ENCODE data around the gene SEPHS2. TPM values are rescaled to one million over a fixed set of nuclear protein-coding genes. Genes with fewer than 3 reads are reported as not detected.
"Not testable (repeated sequence)": the region's sequence is repeated elsewhere in the genome, so short reads cannot be mapped to it uniquely, and the experiment has no call there.

Gene SEPHS2
- total RNA-seq, 1 donor from 2014 or later, result 17.4 TPM

- Histone ChIP-seq H3K4me3 (ENCODE audit: low read depth, low read length) (no peak overlapping the region), H3K27me3 (ENCODE audit: control insufficient read depth, insufficient read depth, low read length) (peaks cover 5% of the 10 kb centered on the region), H3K36me3 (ENCODE audit: control insufficient read depth, insufficient read depth, low read length) (no peaks in the 10 kb centered on the region)
- TF ChIP-seq, protein P1, sequence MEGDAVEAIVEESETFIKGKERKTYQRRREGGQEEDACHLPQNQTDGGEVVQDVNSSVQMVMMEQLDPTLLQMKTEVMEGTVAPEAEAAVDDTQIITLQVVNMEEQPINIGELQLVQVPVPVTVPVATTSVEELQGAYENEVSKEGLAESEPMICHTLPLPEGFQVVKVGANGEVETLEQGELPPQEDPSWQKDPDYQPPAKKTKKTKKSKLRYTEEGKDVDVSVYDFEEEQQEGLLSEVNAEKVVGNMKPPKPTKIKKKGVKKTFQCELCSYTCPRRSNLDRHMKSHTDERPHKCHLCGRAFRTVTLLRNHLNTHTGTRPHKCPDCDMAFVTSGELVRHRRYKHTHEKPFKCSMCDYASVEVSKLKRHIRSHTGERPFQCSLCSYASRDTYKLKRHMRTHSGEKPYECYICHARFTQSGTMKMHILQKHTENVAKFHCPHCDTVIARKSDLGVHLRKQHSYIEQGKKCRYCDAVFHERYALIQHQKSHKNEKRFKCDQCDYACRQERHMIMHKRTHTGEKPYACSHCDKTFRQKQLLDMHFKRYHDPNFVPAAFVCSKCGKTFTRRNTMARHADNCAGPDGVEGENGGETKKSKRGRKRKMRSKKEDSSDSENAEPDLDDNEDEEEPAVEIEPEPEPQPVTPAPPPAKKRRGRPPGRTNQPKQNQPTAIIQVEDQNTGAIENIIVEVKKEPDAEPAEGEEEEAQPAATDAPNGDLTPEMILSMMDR (IDR thresholded peaks at IDR 0.05; ENCODE audit: insufficient read depth, low read length, severe bottlenecking), result no peak
- FAIRE-seq (no peak), DNase-seq (ENCODE audit: low read depth) (no peak)
Measured at GRCh38 chr16:30473231-30474073, 27.8 kb upstream of the SEPHS2 start.

DNA sequence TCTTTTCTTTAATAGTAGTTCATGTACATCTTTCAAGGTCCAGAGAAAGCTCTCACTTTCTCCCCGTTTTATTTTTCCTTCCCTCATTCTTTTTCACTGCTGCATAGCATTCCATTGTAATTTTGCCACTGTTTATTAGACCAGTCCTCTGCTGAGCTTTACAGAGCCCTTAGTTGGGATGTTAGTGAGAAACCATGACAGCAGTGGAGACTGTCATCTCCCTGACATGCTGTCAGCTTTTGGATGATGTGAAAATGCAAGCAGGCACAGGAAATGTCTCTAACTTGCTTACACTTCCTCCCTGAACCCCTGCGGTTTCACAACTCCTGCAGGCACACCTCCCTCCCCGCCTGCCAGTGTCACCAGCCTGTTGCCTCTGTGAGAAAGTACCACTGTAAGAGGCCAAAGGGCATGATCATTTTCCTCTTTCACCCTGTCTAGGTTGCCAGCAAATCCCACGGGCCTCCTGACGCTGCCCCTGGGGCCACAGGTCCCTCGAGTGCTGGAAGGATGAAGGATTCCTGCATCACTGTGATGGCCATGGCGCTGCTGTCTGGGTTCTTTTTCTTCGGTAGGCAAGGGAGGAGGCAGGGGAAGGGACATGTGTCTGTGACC, 26.8 kb upstream of the SEPHS2 start, which contains the start of gene ITGAL:
Gene ITGAL, plus strand, starts transcription at position 415 of the 615 bp plus-strand sequence. Its CDS starts 96 bp downstream, at position 511.
- DNase-seq (ENCODE audit: low read depth), result no peak
- FAIRE-seq, result no peak
- no peaks in the 10 kb centered on the region for H3K36me3 ChIP-seq (ENCODE audit: control insufficient read depth, insufficient read depth, low read length)
- TF ChIP-seq, protein P1 (IDR thresholded peaks at IDR 0.05; ENCODE audit: insufficient read depth, low read length, severe bottlenecking), result no peak
- peaks cover 5% of the 10 kb centered on the region for H3K27me3 ChIP-seq (ENCODE audit: control insufficient read depth, insufficient read depth, low read length)
- no peak within 1 kb of the TSS for H3K4me3 ChIP-seq (ENCODE audit: low read depth, low read length)

DNA sequence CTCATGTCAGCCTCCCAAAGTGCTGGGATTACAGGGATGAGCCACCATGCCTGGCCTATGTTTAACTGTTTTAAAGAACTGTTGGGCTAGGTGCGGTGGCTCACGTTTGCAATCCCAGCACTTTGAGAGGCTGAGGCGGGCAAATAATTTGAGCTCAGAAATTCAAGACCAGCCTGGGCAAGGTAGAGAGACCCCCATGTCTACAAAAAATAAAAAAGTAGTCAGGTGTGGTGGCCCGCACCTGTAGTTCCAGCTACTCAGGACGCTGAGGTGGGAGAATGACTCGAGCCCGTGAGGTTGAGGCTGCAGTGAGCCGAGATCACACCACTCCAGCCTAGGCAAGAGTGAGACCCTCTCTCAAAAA, 24.9 kb upstream of the SEPHS2 start:
- FAIRE-seq (no peak), DNase-seq (ENCODE audit: low read depth) (no peak)
- TF ChIP-seq, protein P1 (IDR thresholded peaks at IDR 0.05; ENCODE audit: insufficient read depth, low read length, severe bottlenecking), result no peak
- H3K4me3 ChIP-seq (ENCODE audit: low read depth, low read length), result no peak overlapping the region
- no peaks in the 10 kb centered on the region for H3K36me3 ChIP-seq (ENCODE audit: control insufficient read depth, insufficient read depth, low read length)
- H3K27me3 ChIP-seq (ENCODE audit: control insufficient read depth, insufficient read depth, low read length), result peaks cover 5% of the 10 kb centered on the region

DNA sequence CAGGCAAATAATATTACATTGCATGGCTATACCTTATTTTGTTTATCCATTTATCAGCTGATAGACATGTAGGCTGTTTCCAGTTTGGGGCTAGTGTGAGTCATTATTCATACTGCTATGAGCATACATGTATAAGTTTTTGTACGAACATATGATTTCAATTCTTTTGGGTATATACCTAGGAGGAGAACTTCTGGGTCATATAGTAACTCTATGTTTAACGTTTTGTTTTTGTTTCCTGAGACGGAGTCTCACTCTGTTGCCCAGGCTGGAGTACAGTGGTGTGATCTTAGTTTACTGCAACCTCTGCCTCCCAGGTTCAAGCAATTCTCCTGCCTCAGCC, 24.5 kb upstream of the SEPHS2 start:
- DNase-seq (ENCODE audit: low read depth) (peak; percentile 22), FAIRE-seq (no peak)
- H3K4me3 ChIP-seq (ENCODE audit: low read depth, low read length), result no peak overlapping the region
- no peaks in the 10 kb centered on the region for H3K36me3 ChIP-seq (ENCODE audit: control insufficient read depth, insufficient read depth, low read length)
- H3K27me3 ChIP-seq (ENCODE audit: control insufficient read depth, insufficient read depth, low read length), result peaks cover 5% of the 10 kb centered on the region
- TF ChIP-seq, protein P1 (IDR thresholded peaks at IDR 0.05; ENCODE audit: insufficient read depth, low read length, severe bottlenecking), result no peak

DNA sequence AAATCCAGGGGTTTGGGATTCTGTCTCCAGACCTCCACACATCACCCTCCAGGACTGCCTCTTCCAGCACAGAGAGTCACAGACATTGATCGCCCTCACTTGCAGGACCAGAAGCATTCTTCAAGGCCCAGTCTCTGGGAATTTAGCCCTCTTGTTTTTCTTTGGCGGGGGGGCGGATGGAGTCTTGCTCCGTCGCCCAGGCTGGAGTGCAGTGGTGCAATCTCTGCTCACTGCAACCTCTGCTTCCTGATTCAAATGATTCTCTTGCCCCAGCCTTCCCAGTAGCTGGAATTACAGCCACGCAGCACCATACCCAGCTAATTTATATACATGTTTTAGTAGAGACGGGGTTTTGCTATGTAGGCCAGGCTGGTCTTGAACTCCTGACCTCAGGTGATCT, 18.4 kb upstream of the SEPHS2 start:
- DNase-seq (ENCODE audit: low read depth) (no peak), FAIRE-seq (no peak)
- no peaks in the 10 kb centered on the region for H3K27me3 ChIP-seq (ENCODE audit: control insufficient read depth, insufficient read depth, low read length)
- TF ChIP-seq, protein P1 (IDR thresholded peaks at IDR 0.05; ENCODE audit: insufficient read depth, low read length, severe bottlenecking), result no peak
- no peak overlapping the region for H3K4me3 ChIP-seq (ENCODE audit: low read depth, low read length)
- H3K36me3 ChIP-seq (ENCODE audit: control insufficient read depth, insufficient read depth, low read length), result no peaks in the 10 kb centered on the region

DNA sequence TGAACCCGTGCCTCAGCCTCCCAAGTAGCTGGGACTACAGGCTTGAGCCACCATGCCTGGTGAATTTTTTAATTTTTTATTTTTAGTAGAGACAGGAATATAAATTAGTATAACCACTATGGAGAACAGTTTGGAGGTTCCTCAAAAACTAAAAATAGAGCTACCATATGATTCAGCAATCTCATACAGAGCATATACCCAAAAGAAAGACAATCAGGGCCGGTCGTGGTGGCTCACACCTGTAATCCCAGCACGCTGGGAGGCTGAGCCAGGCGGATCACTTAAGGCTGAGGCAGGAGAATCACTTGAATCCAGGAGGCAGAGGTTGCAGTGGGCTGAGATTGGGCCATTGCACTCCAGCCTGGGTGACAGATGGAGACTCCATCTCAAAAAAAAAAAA, 15.8 kb upstream of the SEPHS2 start:
- not testable (repeated sequence) for FAIRE-seq; H3K36me3 ChIP-seq (ENCODE audit: control insufficient read depth, insufficient read depth, low read length); DNase-seq (ENCODE audit: low read depth)

More for the DNA sequence above, 15.8 kb upstream of the SEPHS2 start:
- H3K27me3 ChIP-seq (ENCODE audit: control insufficient read depth, insufficient read depth, low read length); H3K4me3 ChIP-seq (ENCODE audit: low read depth, low read length): not testable (repeated sequence)

Data from bronchial epithelial cell (primary cell).